Lung (tissue), 12 donors: Measurements from ENCODE around the gene ANGPTL8. TPM values are rescaled to one million over a fixed set of nuclear protein-coding genes. Genes with fewer than 3 reads are reported as not detected.

Experiments
- ATAC-seq: fragments of 200-7000 bp; cut with Tn5 transposase; one replicate; pipeline ENCODE4 v1.9.1; 2020; ENCODE audit warnings: moderate number of reproducible peaks; ENCODE audit not compliant: insufficient read depth, low FRiP score
- DNase-seq, 3 donors: peaks; one replicate each; pipeline ENCODE4 v3.0.0-alpha.2; 2013 to 2017
- H3K27ac ChIP-seq, 2 donors: one replicate each; pipeline ENCODE4 v1.5.1; 2013; ENCODE audit warnings: mild to moderate bottlenecking in 2 of 2, moderate library complexity in 2 of 2, control low read depth in 1 of 2, inconsistent platforms in 1 of 2, low read depth in 1 of 2, low read length in 1 of 2
- H3K27me3 ChIP-seq, 3 donors: one replicate each; pipeline ENCODE4 v1.5.1; 2013; ENCODE audit warnings: low read length in 2 of 3; ENCODE audit not compliant: control insufficient read depth in 3 of 3, insufficient read depth in 3 of 3
- H3K36me3 ChIP-seq, 4 donors: one replicate each; pipeline ENCODE4 v1.5.1; 2013; ENCODE audit warnings: low read length in 4 of 4, mild to moderate bottlenecking in 1 of 4, moderate library complexity in 1 of 4; ENCODE audit not compliant: control insufficient read depth in 4 of 4, insufficient read depth in 4 of 4
- H3K4me1 ChIP-seq, 5 donors: one replicate each; pipeline ENCODE4 v1.5.1; 2013; ENCODE audit warnings: low read length in 5 of 5, mild to moderate bottlenecking in 2 of 5, moderate library complexity in 1 of 5; ENCODE audit not compliant: control insufficient read depth in 5 of 5, insufficient read depth in 5 of 5
- H3K4me3 ChIP-seq: one replicate; pipeline ENCODE4 v1.5.1; 2013; ENCODE audit warnings: mild to moderate bottlenecking, control low read depth, moderate library complexity
- H3K9ac ChIP-seq, 2 donors: one replicate each; pipeline ENCODE4 v1.5.1; 2013; ENCODE audit warnings: low read length in 2 of 2, control low read depth in 1 of 2; ENCODE audit not compliant: insufficient read depth in 1 of 2
- H3K9me3 ChIP-seq, 4 donors: one replicate each; pipeline ENCODE4 v1.5.1; 2013; ENCODE audit warnings: low read length in 3 of 4, mild to moderate bottlenecking in 1 of 4, moderate library complexity in 1 of 4; ENCODE audit not compliant: control insufficient read depth in 4 of 4, insufficient read depth in 3 of 4
- CTCF ChIP-seq: IDR thresholded peaks from 2 replicates; pipeline ENCODE4 v1.5.1; 2012; ENCODE audit warnings: mild to moderate bottlenecking; ENCODE audit errors: control extremely low read depth, extremely low read depth
- WGBS, 2 donors: extraction: QIAGEN DNeasy Blood & Tissue Kit; methylation state at CpG; one replicate each; pipeline ENCODE4 v1.1.7; 2013; 5-methylcytosine and 5-hydroxymethylcytosine counted together
- polyA plus RNA-seq, 2 donors: library from polyadenylated mRNA; stranded (reverse); fragments of 200-250 nt; gene quantifications; one replicate each; pipeline ENCODE4 v1.2.1, GENCODE V29; 2013
- total RNA-seq, 2 donors: library from RNA; depleted of rRNA in 1 of 2; stranded (reverse); fragments of >200 nt in 1 of 2; gene quantifications; one replicate each; pipeline ENCODE4 v1.2.1, GENCODE V29; 2014 to 2021
- donor health status: control.
- donor health status: control.
- donor health status: Bipolar disorder and iron deficiency.
- donor health status: healthy.
- donor health status: DM: yes; HTN: yes; CAD: no.

ANGPTL8 gene
- total and polyA plus RNA-seq, 4 donors, result 0.19 to 1.0 TPM; not detected in 2

DNA sequence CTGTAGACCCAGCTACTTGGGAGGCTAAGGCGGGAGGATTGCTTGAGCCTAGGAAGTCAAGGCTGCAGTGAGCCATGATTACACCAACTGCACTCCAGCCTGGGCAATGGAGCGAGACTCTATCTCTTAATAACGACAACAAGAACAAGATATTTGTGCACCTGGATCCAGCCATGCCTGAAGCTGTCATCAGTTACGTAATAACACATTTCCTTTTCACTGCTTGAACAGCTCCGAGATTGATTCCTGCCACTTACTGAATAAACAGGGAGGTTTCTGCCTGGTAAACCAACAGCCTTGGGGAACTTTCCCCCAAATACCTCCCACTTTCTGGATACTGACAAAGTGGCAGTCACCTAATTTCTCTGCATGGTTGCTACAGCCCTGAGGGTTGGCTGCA, 47.5 kb upstream of the ANGPTL8 start:
- no peaks in the 10 kb centered on the region for H3K27me3 ChIP-seq
- ATAC-seq (no peak), DNase-seq (no peak)
- no peaks in the 10 kb centered on the region for H3K9me3 ChIP-seq
- H3K4me3 ChIP-seq, result no peak overlapping the region
- H3K9ac ChIP-seq, result no peak overlapping the region
- no peak for TF ChIP-seq CTCF
- 66 to 72% methylated on average over 5 of the region's 5 CpGs for WGBS, 2 donors
- peak overlapping the region; percentile 47 to 82 for H3K27ac ChIP-seq
- H3K36me3 ChIP-seq, result peaks cover 0 to 56% (median 20%) of the 10 kb centered on the region in 4 donors
- peaks cover 0 to 34% (median 14%) of the 10 kb centered on the region in 5 donors for H3K4me1 ChIP-seq

GRCh38 chr19:11192957-11193939, 46.2 kb upstream of the ANGPTL8 start:
- H3K4me3 ChIP-seq, result no peak overlapping the region
- H3K9me3 ChIP-seq, result no peaks in the 10 kb centered on the region
- peaks cover 0 to 50% (median 17%) of the 10 kb centered on the region in 4 donors for H3K36me3 ChIP-seq
- TF ChIP-seq CTCF, result no peak
- H3K27me3 ChIP-seq, result no peaks in the 10 kb centered on the region
- ATAC-seq (no peak), DNase-seq (no peak)
- peaks cover 0 to 34% (median 16%) of the 10 kb centered on the region in 5 donors for H3K4me1 ChIP-seq
- WGBS, 2 donors, result 94% methylated on average over 68 of the region's 68 CpGs
- no peak overlapping the region for H3K9ac ChIP-seq
- peak overlapping the region in 1 of 2 donors; percentile 17 for H3K27ac ChIP-seq

GRCh38 chr19:11194173-11194572, 45.2 kb upstream of the ANGPTL8 start:
- Histone ChIP-seq H3K9me3 (no peaks in the 10 kb centered on the region), H3K27ac (peak overlapping the region in 1 of 2 donors; percentile 46), H3K9ac (no peak overlapping the region), H3K36me3 (peaks cover 0 to 44% (median 19%) of the 10 kb centered on the region in 4 donors), H3K4me1 (peaks cover 0 to 34% (median 16%) of the 10 kb centered on the region in 5 donors), H3K27me3 (no peaks in the 10 kb centered on the region), H3K4me3 (no peak overlapping the region)
- 81 to 86% methylated on average over 8 of the region's 8 CpGs for WGBS, 2 donors
- DNase-seq (no peak), ATAC-seq (no peak)
- no peak for TF ChIP-seq CTCF
